H1 (cell line): ENCODE data around the gene STX2. TPM values are rescaled to one million over a fixed set of nuclear protein-coding genes. Genes with fewer than 3 reads are reported as not detected.

ENCODE experiments used
- CTCF ChIA-PET: fragments of 300-600 bp; sonication (Branson Sonifier 250); formaldehyde crosslinking; loops from one replicate; lab custom pipeline; 2021; ENCODE audit not compliant: partially characterized antibody; lab: Charles Lee
- POLR2A ChIA-PET: fragments of 300-600 bp; sonication (Branson Sonifier 250); formaldehyde crosslinking; loops from one replicate; lab custom pipeline; 2021; ENCODE audit warnings: inconsistent platforms; ENCODE audit not compliant: partially characterized antibody; lab: Charles Lee
- DNase-seq, 2 experiments: peaks; one replicate each; pipeline versions ENCODE4 v3.0.0 to v3.0.0-alpha.2; 2010 to 2022; ENCODE audit warnings: low spot score in 2 of 2, low read depth in 1 of 2, mixed read lengths in 1 of 2
- FAIRE-seq: peaks from 2 replicates; lab custom pipeline; 2011; peaks lifted over from hg19 to GRCh38; lab: Jason Lieb, UNC
- H2AFZ ChIP-seq: 2 replicates; pipeline ENCODE4 v1.8.1; 2012; ENCODE audit warnings: low read length, inconsistent platforms
- H2AK5ac ChIP-seq: 2 replicates; pipeline ENCODE4 v1.6.1; 2013; ENCODE audit warnings: low read depth, low read length
- H2BK120ac ChIP-seq: replicated peaks from 2 replicates; pipeline ENCODE3; 2013; ENCODE audit warnings: low read depth, low read length, inconsistent platforms
- H2BK12ac ChIP-seq: 2 replicates; pipeline ENCODE4 v1.6.1; 2013; ENCODE audit warnings: low read depth, low read length
- H2BK15ac ChIP-seq: 2 replicates; pipeline ENCODE4 v1.6.1; 2013; ENCODE audit warnings: low read length
- H2BK20ac ChIP-seq: 2 replicates; pipeline ENCODE4 v1.6.1; 2013; ENCODE audit warnings: low read length
- H2BK5ac ChIP-seq: 2 replicates; pipeline ENCODE4 v1.6.1; 2013; ENCODE audit warnings: low read depth, low read length
- H3K14ac ChIP-seq: 2 replicates; pipeline ENCODE4 v1.6.1; 2013; ENCODE audit warnings: inconsistent platforms; ENCODE audit not compliant: insufficient read length
- H3K18ac ChIP-seq: 2 replicates; pipeline ENCODE4 v1.6.1; 2013; ENCODE audit warnings: low read length; ENCODE audit errors: extremely low read depth
- H3K23ac ChIP-seq: 2 replicates; pipeline ENCODE4 v1.6.1; 2013; ENCODE audit warnings: inconsistent platforms; ENCODE audit not compliant: insufficient read length
- H3K23me2 ChIP-seq: 2 replicates; pipeline ENCODE4 v1.6.1; 2013; ENCODE audit warnings: low read depth, low read length
- H3K27ac ChIP-seq: 2 replicates; pipeline ENCODE4 v1.6.1; 2011; ENCODE audit warnings: low read depth, low read length, inconsistent platforms
- H3K27me3 ChIP-seq, 4 experiments: replicated peaks in 1 of 4; 1 replicate in 1 of 4; 2 replicates in 3 of 4; pipeline versions ENCODE4 v1.6.1 to v1.8.1; 2011 to 2013; ENCODE audit warnings: low read length in 3 of 4, mild to moderate bottlenecking in 3 of 4, inconsistent platforms in 2 of 4, mixed read lengths in 2 of 4, moderate library complexity in 1 of 4; ENCODE audit not compliant: control insufficient read depth in 3 of 4, insufficient read depth in 3 of 4; ENCODE audit errors: extremely low read depth in 1 of 4
- H3K36me3 ChIP-seq, 4 experiments: 2 replicates each; pipeline versions ENCODE4 v1.6.1 to v1.8.1; 2011 to 2013; ENCODE audit warnings: mild to moderate bottlenecking in 4 of 4, low read length in 3 of 4, moderate library complexity in 2 of 4, control low read depth in 1 of 4, inconsistent platforms in 1 of 4; ENCODE audit not compliant: insufficient read depth in 4 of 4, control insufficient read depth in 2 of 4
- H3K4ac ChIP-seq: replicated peaks from 2 replicates; pipeline ENCODE3; 2013; ENCODE audit warnings: low read length, low read depth, mixed read lengths, inconsistent platforms; ENCODE audit not compliant: insufficient read length
- H3K4me1 ChIP-seq, 4 experiments: replicated peaks in 1 of 4; 1 replicate in 1 of 4; 2 replicates in 3 of 4; pipeline versions ENCODE4 v1.6.1 to v1.8.1; 2011 to 2013; ENCODE audit warnings: low read length in 3 of 4, inconsistent platforms in 2 of 4, mixed read lengths in 1 of 4; ENCODE audit not compliant: insufficient read depth in 4 of 4, control insufficient read depth in 3 of 4
- H3K4me2 ChIP-seq, 2 experiments: 2 replicates each; pipeline versions ENCODE4 v1.6.1 to v1.8.1; 2011 to 2013; ENCODE audit warnings: low read depth in 2 of 2, low read length in 2 of 2, control low read depth in 1 of 2, inconsistent platforms in 1 of 2, mild to moderate bottlenecking in 1 of 2; ENCODE audit not compliant: insufficient read depth in 1 of 2
- H3K4me3 ChIP-seq, 4 experiments: fragments of 200-600, 300-600 bp in 1 of 4; sonication (generic), shearing (Covaris generic), sonication (Bioruptor Twin) in 1 of 4; 2 replicates each; pipeline versions ENCODE4 v1.5.1 to v1.8.1; 2011 to 2016; ENCODE audit warnings: low read length in 4 of 4, low read depth in 3 of 4, control low read depth in 2 of 4, inconsistent platforms in 2 of 4, mild to moderate bottlenecking in 2 of 4, mixed read lengths in 1 of 4, moderate library complexity in 1 of 4; ENCODE audit not compliant: insufficient read depth in 2 of 4; ENCODE audit errors: extremely low read depth in 1 of 4
- H3K56ac ChIP-seq: replicated peaks from 2 replicates; pipeline ENCODE3; 2013; ENCODE audit warnings: low read depth, mild to moderate bottlenecking, mixed read lengths, low read length, inconsistent platforms; ENCODE audit not compliant: insufficient read length
- H3K79me1 ChIP-seq: 2 replicates; pipeline ENCODE4 v1.6.1; 2013; ENCODE audit warnings: low read depth, low read length, control low read depth
- H3K79me2 ChIP-seq, 2 experiments: 2 replicates each; pipeline versions ENCODE4 v1.6.1 to v1.8.1; 2012 to 2013; ENCODE audit warnings: low read length in 2 of 2, mild to moderate bottlenecking in 2 of 2, inconsistent platforms in 1 of 2; ENCODE audit not compliant: insufficient read depth in 2 of 2, control insufficient read depth in 1 of 2
- H3K9ac ChIP-seq, 4 experiments: replicated peaks in 1 of 4; 1 replicate in 1 of 4; 2 replicates in 3 of 4; pipeline versions ENCODE4 v1.6.1 to v1.8.1; 2011 to 2013; ENCODE audit warnings: low read depth in 3 of 4, low read length in 3 of 4, control low read depth in 2 of 4, mild to moderate bottlenecking in 2 of 4, moderate library complexity in 2 of 4, inconsistent platforms in 1 of 4; ENCODE audit errors: extremely low read depth in 1 of 4
- H3K9me3 ChIP-seq, 2 experiments: 2 replicates each; pipeline versions ENCODE4 v1.6.1 to v1.8.1; 2012 to 2013; ENCODE audit warnings: mild to moderate bottlenecking in 2 of 2, moderate library complexity in 2 of 2, control low read depth in 1 of 2, inconsistent platforms in 1 of 2, low read depth in 1 of 2, low read length in 1 of 2, mixed read lengths in 1 of 2; ENCODE audit not compliant: insufficient read depth in 2 of 2
- H4K20me1 ChIP-seq, 2 experiments: replicated peaks in 1 of 2; 2 replicates each; pipeline versions ENCODE3 to v1.8.1; 2011 to 2013; ENCODE audit warnings: inconsistent platforms in 2 of 2, low read length in 2 of 2, mild to moderate bottlenecking in 1 of 2; ENCODE audit not compliant: insufficient read depth in 2 of 2, control insufficient read depth in 1 of 2
- H4K5ac ChIP-seq: 2 replicates; pipeline ENCODE4 v1.6.1; 2013; ENCODE audit warnings: low read length, low read depth, mixed read lengths, inconsistent platforms; ENCODE audit not compliant: insufficient read length
- H4K8ac ChIP-seq: 2 replicates; pipeline ENCODE4 v1.8.0; 2013; ENCODE audit warnings: mild to moderate bottlenecking, moderate library complexity, low read length, inconsistent platforms; ENCODE audit not compliant: insufficient read depth; ENCODE audit errors: extremely low read depth
- H4K91ac ChIP-seq: replicated peaks from 2 replicates; pipeline ENCODE3; 2013; ENCODE audit warnings: low read length, mixed read lengths, inconsistent platforms; ENCODE audit not compliant: insufficient read length
- ASH2L ChIP-seq: fragments of 200-600, 300-600 bp; sonication (generic); IDR thresholded peaks from one replicate; pipeline ENCODE4 v1.7.1; 2017; ENCODE audit warnings: low read length
- BRCA1 ChIP-seq: IDR thresholded peaks from 2 replicates; pipeline ENCODE4 v1.6.1; 2012; ENCODE audit warnings: low read depth, low read length, improper control_type of control experiment
- CBX5 ChIP-seq: fragments of 300-800, 300-1000 bp; sonication (generic); IDR thresholded peaks from 2 replicates; pipeline ENCODE4 v1.7.1; 2016; ENCODE audit warnings: antibody characterized with exemption, low read length, low read depth
- CTBP2 ChIP-seq: IDR thresholded peaks from 2 replicates; pipeline ENCODE4 v1.7.0; 2011; ENCODE audit warnings: borderline replicate concordance, mild to moderate bottlenecking, moderate library complexity, mixed read lengths, low read length; ENCODE audit not compliant: insufficient read depth, insufficient read length
- KDM1A ChIP-seq: fragments of 200-600, 300-600 bp; sonication (generic); IDR thresholded peaks from 2 replicates; pipeline ENCODE4 v1.7.1; 2016; ENCODE audit warnings: mild to moderate bottlenecking, low read length, borderline replicate concordance
- KDM5A ChIP-seq: fragments of 200-600 bp; IDR thresholded peaks from 2 replicates; pipeline ENCODE4 v1.7.1; 2012; ENCODE audit warnings: mild to moderate bottlenecking, low read length, inconsistent platforms, mixed read lengths
- PHF8 ChIP-seq: fragments of 200-600 bp; sonication (generic); conservative IDR thresholded peaks from 2 replicates; pipeline ENCODE4 v1.7.1; 2012; ENCODE audit warnings: low read depth, mild to moderate bottlenecking, inconsistent platforms, low read length, moderate library complexity
- POU5F1 ChIP-seq: IDR thresholded peaks from 2 replicates; pipeline ENCODE4 v1.6.1; 2011; ENCODE audit warnings: low read depth, mild to moderate bottlenecking, low read length, moderate library complexity
- RAD21 ChIP-seq, 2 experiments: IDR thresholded peaks in 1 of 2; conservative IDR thresholded peaks in 1 of 2; 2 replicates each; pipeline ENCODE4 v1.6.1; 2011; ENCODE audit warnings: low read depth in 2 of 2, low read length in 2 of 2, improper control_type of control experiment in 1 of 2, inconsistent platforms in 1 of 2, mild to moderate bottlenecking in 1 of 2, moderate library complexity in 1 of 2
- RNF2 ChIP-seq: fragments of 200-900, 300-1000 bp; sonication (generic); IDR thresholded peaks from 2 replicates; pipeline ENCODE4 v1.7.1; 2016; ENCODE audit warnings: borderline replicate concordance, low read depth, mild to moderate bottlenecking, antibody characterized with exemption, low read length; ENCODE audit not compliant: poor library complexity, severe bottlenecking; ENCODE audit errors: missing control alignments
- SAP30 ChIP-seq: fragments of 300-600 bp; sonication (generic); IDR thresholded peaks from 2 replicates; pipeline ENCODE4 v1.7.1; 2012; ENCODE audit warnings: low read length, moderate library complexity, mild to moderate bottlenecking, inconsistent platforms; ENCODE audit not compliant: insufficient read depth, insufficient replicate concordance
- SP2 ChIP-seq: IDR thresholded peaks from 2 replicates; pipeline ENCODE4 v1.6.1; 2012; ENCODE audit warnings: mild to moderate bottlenecking, low read length, inconsistent platforms
- WGBS, 2 experiments: shearing (Covaris generic) in 1 of 2; methylation state at CpG; one replicate each; pipeline versions ENCODE4 v1.1.6 to v1.1.7; 2013 to 2015; ENCODE audit warnings: low lambda C conversion rate in 2 of 2, mixed read lengths in 2 of 2, inconsistent platforms in 1 of 2, low coverage in 1 of 2, missing lambda C conversion rate in 1 of 2; ENCODE audit not compliant: insufficient replicate concordance in 2 of 2, insufficient coverage in 1 of 2, insufficient read length in 1 of 2; ENCODE audit errors: extremely low coverage in 1 of 2, missing lambda C conversion rate in 1 of 2; 5-methylcytosine and 5-hydroxymethylcytosine counted together
- polyA plus RNA-seq, 7 experiments: library from polyadenylated mRNA; depleted of rRNA in 3 of 7; stranded (reverse) in 5 of 7; unstranded in 2 of 7; fragments of >200 nt in 5 of 7; fragments of 200-250 nt in 2 of 7; gene quantifications; 1 replicate in 5 of 7; 2 replicates in 1 of 7; 4 replicates in 1 of 7; pipeline versions ENCODE4 v1.2.1 to v1.2.3, GENCODE V29; 2011 to 2013; ENCODE audit warnings: missing spikeins in 2 of 7, mixed read lengths in 2 of 7
- total RNA-seq: library from RNA; stranded (reverse); fragmentation: NEBNext Ultra II Directional; extraction: Animal tissue kit (Norgen Biotek cat#: 25700); gene quantifications from 2 replicates; pipeline ENCODE4 v1.2.1, GENCODE V29; 2021

Gene STX2
- total and polyA plus RNA-seq, 2 of the 8 experiments (the other 6 are each of a cell fraction or from before 2014, with no cell fraction given): 20.0 to 26.3 TPM

DNA sequence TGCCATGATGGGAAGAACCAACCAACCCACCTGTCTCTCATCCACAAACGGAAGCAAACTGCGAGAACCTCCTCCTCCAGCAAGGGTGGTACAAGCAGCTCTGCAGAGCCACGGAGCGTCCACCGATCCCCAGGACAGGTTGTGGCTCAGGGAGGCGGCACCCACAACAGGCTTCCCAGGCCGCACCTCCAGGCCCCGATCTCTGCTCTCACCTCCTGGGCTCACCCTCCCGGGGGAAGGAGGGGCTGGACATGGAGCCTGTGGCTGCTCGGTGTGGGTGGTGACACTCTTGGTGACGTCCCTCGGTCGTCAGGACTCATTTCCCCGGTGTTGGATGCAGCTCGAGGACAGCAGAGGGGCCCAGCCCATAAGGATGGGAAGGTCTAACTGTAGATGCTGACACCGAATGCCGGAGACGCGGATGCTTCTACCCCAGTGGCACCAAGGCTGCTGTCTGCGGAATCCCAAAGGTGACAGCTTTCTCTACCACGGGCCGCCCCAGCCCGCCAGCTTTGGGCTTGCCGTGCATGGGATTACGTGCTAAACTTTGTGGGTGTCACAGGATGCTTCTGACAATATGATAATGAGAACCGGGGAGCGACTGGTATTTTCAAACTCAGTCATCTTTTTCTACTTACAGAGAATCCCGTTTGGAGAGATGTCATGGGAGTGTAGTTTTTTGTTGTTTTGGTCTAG, 58.0 kb downstream of the STX2 start:
- no peaks in the 10 kb centered on the region for H3K36me3 ChIP-seq
- no peak overlapping the region for H2BK20ac ChIP-seq
- no peaks in the 10 kb centered on the region for H3K79me2 ChIP-seq
- H3K4me1 ChIP-seq: peaks cover 4 to 22% (median 10%) of the 10 kb centered on the region in 4 experiments; a peak in 6 of 7 replicates
- no peak overlapping the region for H3K4me2 ChIP-seq
- H4K8ac ChIP-seq: no peak overlapping the region
- no peak overlapping the region for H3K23ac ChIP-seq
- no peak overlapping the region for H2BK120ac ChIP-seq
- FAIRE-seq (no peak), DNase-seq (no peak)
- H3K27me3 ChIP-seq: no peaks in the 10 kb centered on the region
- no peak overlapping the region for H2BK12ac ChIP-seq
- H2BK15ac ChIP-seq: no peak overlapping the region
- no peak overlapping the region for H3K4me3 ChIP-seq
- no peak overlapping the region for H3K56ac ChIP-seq
- H2AFZ ChIP-seq: no peak overlapping the region
- no peak overlapping the region for H4K5ac ChIP-seq
- no peaks in the 10 kb centered on the region; a peak in 1 of 4 replicates for H3K9me3 ChIP-seq
- no peak overlapping the region for H4K91ac ChIP-seq
- H3K18ac ChIP-seq: no peak overlapping the region
- H4K20me1 ChIP-seq: peaks cover 0 to 5% of the 10 kb centered on the region in 2 experiments
- ChIA-PET POLR2A (interaction anchor here (1.0 kb wide), 1 partner anchor 10 kb away, joined by 3 read pairs; no protein-coding TSS in a partner anchor), CTCF (interaction anchor here (1.0 to 3.3 kb wide), 4 partner anchors 18 to 55 kb away, joined by 3 to 12 read pairs (median 4); no protein-coding TSS in a partner anchor)
- no peak for TF ChIP-seq KDM1A
- no peak for TF ChIP-seq CTBP2
- TF ChIP-seq CBX5: no peak
- TF ChIP-seq POU5F1: no peak
- TF ChIP-seq SAP30: no peak
- no peak for TF ChIP-seq RNF2
- no peak for TF ChIP-seq ASH2L
- TF ChIP-seq KDM5A: no peak
- TF ChIP-seq RAD21 (IDR thresholded peaks at IDR 0.05 in 1 of 2, conservative IDR thresholded peaks at IDR 0.05 in 1 of 2; ENCODE audit: low read depth in 2 of 2, low read length in 2 of 2): no peak
- no peak for TF ChIP-seq SP2
- TF ChIP-seq PHF8: no peak
- TF ChIP-seq BRCA1: no peak
- WGBS, 2 experiments: 91% methylated on average over 27 of the region's 28 CpGs; no CpG with 5 or more reads in 1 of the 2 experiments
- H2BK5ac ChIP-seq: no peak overlapping the region
- no peak overlapping the region for H3K9ac ChIP-seq
- H3K27ac ChIP-seq: no peak overlapping the region
- peaks cover 3% of the 10 kb centered on the region for H3K23me2 ChIP-seq
- H3K79me1 ChIP-seq: no peaks in the 10 kb centered on the region
- 0 out of 2 replicates have a peak overlapping the region, but pooled peaks have one; percentile 8 for H2AK5ac ChIP-seq
- no peak overlapping the region for H3K4ac ChIP-seq
- H3K14ac ChIP-seq: no peak overlapping the region
